HL-60 (cell line): ENCODE measurements around the gene DOC2B.

Experiments
- DNase-seq, 2 experiments: peaks; one replicate each; pipeline ENCODE4 v3.0.0-alpha.2; 2010 to 2020; ENCODE audit warnings: low read depth in 1 of 2, low spot score in 1 of 2
- H3K27ac ChIP-seq: fragments of 250-450 bp; sonication (Bioruptor Pico); replicated peaks from 2 replicates; pipeline ENCODE4 v1.5.1; 2020; ENCODE audit warnings: mild to moderate bottlenecking, moderate library complexity
- H3K27me3 ChIP-seq: fragments of 250-450 bp; sonication (Bioruptor Pico); 2 replicates; pipeline ENCODE4 v1.5.1; 2021; ENCODE audit warnings: mild to moderate bottlenecking, moderate library complexity; ENCODE audit not compliant: insufficient read depth, poor library complexity, severe bottlenecking
- H3K4me3 ChIP-seq: replicated peaks from 2 replicates; pipeline ENCODE4 v1.5.1; 2011; ENCODE audit warnings: mild to moderate bottlenecking, control low read depth, low read length; ENCODE audit not compliant: insufficient read depth
- CTCF ChIP-seq: IDR thresholded peaks from one replicate; pipeline ENCODE4 v1.5.1; 2011; ENCODE audit warnings: low read length, control low read depth, inconsistent platforms; ENCODE audit not compliant: insufficient read depth
- GABPA ChIP-seq: IDR thresholded peaks from 2 replicates; pipeline ENCODE4 v1.6.1; 2012; ENCODE audit warnings: low read depth
- POLR2AphosphoS5 ChIP-seq: IDR thresholded peaks from 2 replicates; pipeline ENCODE4 v1.6.1; 2012; ENCODE audit warnings: low read depth
- REST ChIP-seq: IDR thresholded peaks from 2 replicates; pipeline ENCODE4 v1.6.1; 2012; ENCODE audit warnings: low read depth; ENCODE audit not compliant: insufficient replicate concordance
- SPI1 ChIP-seq: IDR thresholded peaks from 2 replicates; pipeline ENCODE4 v1.6.1; 2012; ENCODE audit warnings: low read depth, mild to moderate bottlenecking, borderline replicate concordance

The DOC2B gene

DNA sequence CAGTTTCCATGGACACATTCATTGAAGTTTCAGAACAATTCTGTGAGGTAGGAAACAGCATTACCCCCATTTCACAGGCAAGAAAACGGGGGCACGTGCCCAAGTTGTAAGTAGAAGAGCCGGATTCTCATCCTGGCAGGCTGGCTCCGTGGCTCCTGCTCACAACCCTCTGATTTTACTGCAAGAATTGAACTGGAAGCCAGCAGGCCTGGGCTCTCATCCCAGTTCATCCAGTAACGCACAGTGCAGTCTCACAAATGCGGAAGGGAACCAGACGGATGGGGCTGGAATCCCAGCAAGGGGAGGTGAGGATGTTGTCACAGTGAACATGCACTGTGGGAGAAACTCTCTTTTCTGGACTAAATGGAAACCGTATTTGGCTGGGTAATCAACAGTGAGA is 40.7 kb upstream of the DOC2B start:
- no peak overlapping the region for H3K4me3 ChIP-seq
- DNase-seq, result no peak
- TF ChIP-seq REST (no peak), CTCF (no peak), GABPA (no peak), SPI1 (no peak), POLR2AphosphoS5 (no peak)
- no peaks in the 10 kb centered on the region for H3K27me3 ChIP-seq
- no peak overlapping the region for H3K27ac ChIP-seq

DNA sequence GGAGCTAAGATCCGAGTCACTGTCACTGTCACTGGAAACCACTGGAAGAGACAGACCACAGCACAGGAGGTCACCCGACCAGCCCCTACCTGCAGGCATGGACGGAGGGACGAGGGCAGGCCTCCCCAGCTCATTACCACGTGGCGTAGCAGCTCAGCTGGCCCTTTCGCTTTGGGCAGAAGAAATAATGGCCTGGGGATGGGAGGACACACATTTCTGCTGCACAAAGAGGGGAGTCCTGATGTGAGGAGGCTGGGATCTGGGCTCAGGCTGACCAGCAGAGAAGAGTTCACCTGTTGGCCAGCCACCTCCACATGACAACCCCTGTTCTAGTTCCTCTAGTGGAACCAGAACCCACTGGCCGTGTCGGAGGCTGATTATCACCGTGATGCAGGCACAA is 38.2 kb upstream of the DOC2B start:
- TF ChIP-seq REST (no peak), CTCF (no peak), POLR2AphosphoS5 (no peak), GABPA (no peak), SPI1 (no peak)
- no peak for DNase-seq
- no peak overlapping the region for H3K4me3 ChIP-seq
- no peak overlapping the region for H3K27ac ChIP-seq
- H3K27me3 ChIP-seq, result no peaks in the 10 kb centered on the region

GRCh38 chr17:218432-219110 is 37.1 kb upstream of the DOC2B start:
- no peak for DNase-seq

More at GRCh38 chr17:218432-219110, 37.1 kb upstream of the DOC2B start:
- TF ChIP-seq GABPA, result no peak
- no peak for TF ChIP-seq CTCF
- no peak for TF ChIP-seq POLR2AphosphoS5
- no peak for TF ChIP-seq REST
- no peak for TF ChIP-seq SPI1
- no peak overlapping the region for H3K4me3 ChIP-seq
- H3K27ac ChIP-seq, result no peak overlapping the region
- no peaks in the 10 kb centered on the region for H3K27me3 ChIP-seq
